ENCODE data around the gene OCA2.
"Not testable (repeated sequence)": the region's sequence is repeated elsewhere in the genome, so short reads cannot be mapped to it uniquely, and the experiment has no call there.

The OCA2 gene

GRCh38 chr15:27866505-27867165 is 232.5 kb downstream of the OCA2 start:
- DNase-seq, result no peak

DNA sequence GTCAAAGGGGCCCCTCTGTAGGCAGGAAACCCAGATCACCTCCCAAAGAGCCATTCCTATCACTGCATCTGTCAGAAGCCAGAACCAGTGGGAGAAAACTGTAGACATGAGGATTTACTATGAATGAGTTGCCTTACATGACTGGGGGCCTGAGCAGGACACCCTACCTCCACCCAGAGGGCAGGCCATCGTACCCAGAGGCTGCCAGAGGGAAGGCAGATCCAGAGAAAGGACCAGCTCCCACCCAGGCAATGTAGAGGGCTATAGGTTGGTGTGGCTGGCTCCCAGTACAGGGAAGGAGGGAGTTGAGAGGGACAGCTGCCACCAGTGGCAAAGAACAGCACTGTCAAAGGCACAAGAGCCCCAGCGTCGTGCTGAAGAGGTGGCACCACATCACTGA is 233.2 kb downstream of the OCA2 start:
- DNase-seq, result no peak

DNA sequence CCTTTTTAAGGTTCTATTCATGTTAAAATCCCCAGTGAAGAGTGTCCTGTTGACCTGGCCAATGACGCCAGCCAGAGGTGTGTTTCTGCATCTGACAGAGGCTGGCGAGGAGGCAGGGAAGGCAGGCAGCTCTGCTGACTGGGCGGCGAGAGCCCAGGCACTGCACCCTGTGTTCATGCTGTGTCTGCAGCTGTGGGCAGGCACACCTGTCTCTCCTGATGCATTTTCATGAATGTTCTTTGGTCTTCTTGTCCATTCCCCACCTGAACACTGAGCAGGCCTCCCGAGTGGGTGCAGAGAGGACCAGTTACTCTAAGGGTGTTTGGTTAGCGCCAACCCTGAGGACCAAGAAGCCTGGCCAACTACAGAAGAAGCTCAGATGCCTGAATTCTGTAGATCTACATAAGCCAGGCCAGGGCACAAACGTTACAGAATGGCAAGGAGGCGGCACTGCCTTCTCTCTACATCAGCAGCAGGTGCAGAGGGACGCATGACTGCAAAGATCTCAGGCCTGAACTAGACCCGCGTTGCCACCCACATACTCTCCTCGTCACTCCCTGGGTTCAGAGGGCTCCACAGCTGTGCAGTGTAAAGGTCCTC is 233.7 kb downstream of the OCA2 start:
- DNase-seq, result no peak

DNA sequence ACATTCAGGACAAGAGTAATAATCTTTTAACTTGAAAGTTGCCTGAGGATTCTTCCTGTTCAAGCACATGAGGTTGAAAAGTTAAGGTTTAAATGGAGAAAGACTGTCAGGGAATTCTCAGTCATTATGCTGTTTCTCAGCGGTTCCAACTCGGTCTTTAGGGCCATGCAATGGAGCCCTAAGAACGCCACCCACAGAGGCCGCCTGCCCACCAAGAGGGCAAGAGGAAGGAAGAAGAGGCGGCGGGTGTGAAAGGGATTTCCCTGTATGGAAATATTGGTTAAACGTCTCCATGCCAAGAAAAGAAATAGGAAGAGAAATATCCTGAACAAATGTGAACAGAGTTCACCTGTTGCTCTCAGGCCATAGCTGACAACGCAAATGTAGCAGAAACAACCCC is 234.4 kb downstream of the OCA2 start:
- no peak for DNase-seq

DNA sequence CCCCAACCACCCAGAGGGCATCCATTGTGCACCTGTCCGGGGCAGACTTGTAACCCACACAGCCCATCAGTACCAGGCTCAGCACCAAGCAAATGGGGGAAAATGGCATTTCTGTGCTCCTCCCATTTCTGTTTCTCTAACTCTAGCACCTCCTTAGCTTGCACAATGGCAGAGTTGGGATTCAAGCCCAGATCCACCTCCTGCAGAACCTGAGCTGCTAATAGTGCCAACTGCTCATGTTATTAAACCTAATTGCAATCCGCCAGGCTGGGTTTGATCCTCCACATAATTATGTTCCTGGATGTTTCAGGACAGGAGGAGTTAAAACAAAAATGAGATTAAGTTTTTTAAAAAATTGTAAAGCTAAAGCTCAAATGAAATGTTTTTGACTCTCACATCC is 235.0 kb downstream of the OCA2 start:
- no peak for DNase-seq

DNA sequence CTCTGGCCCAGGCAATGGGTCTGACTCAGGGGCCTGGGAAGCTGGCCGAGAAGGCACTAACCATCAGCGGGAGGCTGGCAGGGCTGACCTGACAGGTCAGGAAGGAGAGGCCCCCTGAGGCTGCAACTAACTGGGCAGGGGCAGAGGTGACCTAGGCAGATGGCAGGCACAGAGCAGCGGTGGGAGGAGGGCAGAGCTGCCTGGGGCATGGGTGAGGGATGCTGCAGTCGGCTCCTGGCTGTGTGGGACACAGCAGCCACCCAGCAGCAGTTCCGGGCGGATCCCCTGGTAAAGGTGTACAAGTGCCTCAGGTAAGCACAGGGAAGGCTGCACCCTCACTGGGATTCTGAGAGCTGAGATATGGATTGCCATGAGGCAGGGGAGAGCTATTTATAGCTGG is 236.1 kb downstream of the OCA2 start:
- no peak for DNase-seq

DNA sequence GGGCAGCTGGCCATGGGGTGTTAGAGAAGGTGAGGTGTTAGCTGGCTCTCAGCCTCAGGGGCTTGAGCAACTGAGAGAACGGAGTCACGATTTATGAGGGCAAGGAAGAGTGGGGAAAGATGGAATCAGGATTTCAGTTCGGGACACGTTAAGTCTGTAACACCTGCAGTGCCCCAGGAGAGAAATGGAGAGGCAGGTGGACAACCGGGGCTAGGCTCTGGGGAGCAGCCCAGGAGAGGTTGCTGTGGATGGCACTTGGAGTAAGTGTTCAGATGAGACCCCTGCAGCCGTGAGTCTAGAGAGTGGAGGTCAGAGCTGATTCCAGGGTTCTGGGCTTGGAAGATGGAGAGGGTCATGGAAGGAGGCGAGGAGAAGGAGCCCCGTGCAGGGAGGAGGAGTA is 237.9 kb downstream of the OCA2 start:
- no peak for DNase-seq

- DNase-seq, result no peak
These were observed 244.0 kb downstream of the OCA2 start for GRCh38 chr15:27855137-27855536.

DNA sequence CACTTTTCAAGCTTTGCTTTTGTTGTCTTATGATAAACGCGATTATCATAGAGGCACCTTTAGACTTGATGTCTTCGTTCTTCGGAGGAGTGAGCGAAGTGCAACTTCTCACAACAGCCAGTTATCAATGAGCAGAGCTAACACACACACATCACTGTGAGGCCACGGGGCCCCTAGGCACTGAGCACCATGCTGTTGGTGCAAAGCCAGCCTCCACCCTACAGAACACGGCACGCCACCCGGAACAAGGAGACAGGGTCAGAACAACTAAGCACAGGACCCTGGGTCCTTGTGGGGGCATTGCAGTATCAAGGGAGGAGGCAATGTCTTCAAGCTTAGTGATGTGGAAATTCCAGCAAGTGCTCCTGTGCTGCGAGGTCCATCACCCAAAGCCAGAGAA is 244.5 kb downstream of the OCA2 start:
- DNase-seq, result no peak

DNA sequence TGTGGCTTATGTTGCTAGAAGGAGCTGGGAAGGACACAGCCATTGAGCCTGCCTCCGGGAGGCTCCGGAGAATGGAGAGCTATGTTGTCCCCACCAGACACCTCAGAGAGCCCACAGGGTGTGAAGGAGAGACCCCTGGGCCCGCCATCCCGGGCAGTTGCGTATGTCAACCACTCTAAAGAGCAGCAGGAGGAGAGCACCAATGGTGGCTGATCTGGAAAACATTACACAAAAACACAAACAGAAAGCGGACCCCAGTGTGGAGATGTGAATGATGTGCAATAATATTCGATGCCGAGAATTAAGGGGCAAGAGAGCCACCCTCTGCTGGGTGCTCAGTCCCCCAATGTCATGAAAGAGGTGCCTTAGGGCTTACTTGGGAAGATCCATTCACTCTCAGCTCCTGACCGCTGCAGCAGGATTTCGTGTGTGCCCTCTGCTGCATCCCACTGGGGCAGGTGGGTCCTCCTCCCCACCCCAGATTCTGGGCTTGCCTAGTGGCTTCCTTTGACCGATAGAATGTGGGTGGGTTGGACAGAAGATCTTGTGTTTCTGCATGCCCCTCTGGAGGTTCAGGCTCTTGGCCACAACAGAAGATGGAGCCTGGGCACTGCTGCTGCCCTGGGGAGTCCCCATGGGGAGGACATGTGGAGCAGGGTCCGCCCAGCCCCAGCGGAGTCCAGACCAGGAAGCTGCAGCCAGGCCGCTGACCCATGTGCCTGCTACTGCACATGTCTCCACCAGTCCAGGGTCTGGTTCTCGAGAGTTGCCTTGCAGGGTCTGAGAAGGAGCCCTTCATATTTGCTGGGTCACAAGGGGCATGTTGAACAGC is 245.3 kb downstream of the OCA2 start:
- no peak for DNase-seq

DNA sequence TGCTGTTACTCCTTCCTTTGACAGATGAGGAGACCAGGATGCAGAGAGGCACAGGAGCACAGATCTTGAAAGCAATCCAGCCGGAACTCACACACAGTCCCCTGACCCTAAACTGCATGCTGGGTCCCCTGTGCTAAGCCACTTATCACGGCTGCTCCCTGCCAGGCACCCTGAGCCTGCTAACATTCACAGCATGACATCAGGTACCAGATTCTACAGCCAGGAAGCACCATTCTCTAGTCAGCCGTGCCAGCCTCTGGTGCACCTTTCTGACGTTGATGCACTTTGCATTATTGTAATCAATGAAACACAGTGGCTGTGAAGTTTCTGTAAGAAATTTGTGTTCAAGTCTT is 247.3 kb downstream of the OCA2 start:
- DNase-seq, result no peak

- DNase-seq, result no peak
These were observed 247.9 kb downstream of the OCA2 start for GRCh38 chr15:27850981-27851857.

- DNase-seq, result no peak
These were observed 249.1 kb downstream of the OCA2 start for GRCh38 chr15:27850050-27850449.

DNA sequence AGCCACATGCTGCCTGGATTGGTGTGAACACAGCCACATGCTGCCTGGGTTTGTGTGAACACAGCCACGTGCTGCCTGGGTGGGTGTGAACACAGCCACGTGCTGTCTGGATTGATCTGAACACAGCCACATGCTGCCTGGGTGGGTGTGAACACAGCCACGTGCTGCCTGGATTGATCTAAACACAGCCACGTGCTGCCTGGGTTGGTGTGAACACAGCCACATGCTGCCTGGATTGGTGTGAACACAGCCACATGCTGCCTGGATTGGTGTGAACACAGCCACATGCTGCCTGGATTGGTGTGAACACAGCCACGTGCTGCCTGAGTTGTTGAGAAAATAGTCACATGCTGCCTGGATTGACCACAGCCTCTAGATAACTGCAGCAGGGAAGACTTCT is 250.2 kb downstream of the OCA2 start:
- not testable (repeated sequence) for DNase-seq

DNA sequence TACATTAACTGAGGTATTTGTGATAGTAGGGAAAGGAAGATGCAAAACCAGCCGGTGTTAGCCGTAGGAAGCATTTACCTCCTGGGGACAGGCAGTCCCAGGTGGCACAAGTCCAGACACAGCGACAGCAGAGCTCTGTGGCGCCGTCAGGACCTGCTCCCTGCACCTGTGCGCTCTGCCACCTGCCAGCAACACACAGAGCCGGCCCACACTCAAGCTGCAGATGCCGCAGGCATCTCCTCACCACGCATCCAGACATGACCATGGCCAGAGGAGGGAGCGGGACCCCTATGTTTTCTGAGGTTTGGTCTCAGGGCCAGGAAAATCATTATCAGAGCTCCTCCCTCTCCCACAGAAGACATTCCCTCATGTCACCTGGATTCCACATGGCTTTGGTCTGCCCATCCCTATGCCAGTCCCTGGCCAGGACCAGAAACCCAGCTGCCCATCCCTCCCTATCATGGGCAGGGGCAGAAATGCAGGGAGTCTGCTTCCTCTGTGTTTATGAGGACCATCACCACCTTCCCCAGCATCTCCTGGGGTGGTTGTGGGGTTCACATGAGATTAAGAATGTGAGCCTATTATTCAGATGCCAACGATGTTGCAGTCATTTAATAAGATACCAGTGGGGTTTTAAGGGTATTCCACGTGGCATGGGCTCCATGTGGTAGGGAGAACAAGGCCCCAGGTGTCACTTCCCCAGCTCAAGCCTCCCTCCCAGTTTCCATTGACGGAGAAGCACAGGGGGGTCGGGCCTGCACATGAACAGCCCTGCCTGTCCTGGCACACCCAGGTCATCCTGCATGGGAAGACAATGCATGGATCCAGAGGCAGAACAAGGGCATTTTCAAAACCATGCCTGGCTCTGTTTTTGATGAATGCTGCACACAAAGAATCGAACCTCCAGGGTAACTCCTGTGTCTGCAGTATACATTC is 251.1 kb downstream of the OCA2 start:
- DNase-seq, result no peak

DNA sequence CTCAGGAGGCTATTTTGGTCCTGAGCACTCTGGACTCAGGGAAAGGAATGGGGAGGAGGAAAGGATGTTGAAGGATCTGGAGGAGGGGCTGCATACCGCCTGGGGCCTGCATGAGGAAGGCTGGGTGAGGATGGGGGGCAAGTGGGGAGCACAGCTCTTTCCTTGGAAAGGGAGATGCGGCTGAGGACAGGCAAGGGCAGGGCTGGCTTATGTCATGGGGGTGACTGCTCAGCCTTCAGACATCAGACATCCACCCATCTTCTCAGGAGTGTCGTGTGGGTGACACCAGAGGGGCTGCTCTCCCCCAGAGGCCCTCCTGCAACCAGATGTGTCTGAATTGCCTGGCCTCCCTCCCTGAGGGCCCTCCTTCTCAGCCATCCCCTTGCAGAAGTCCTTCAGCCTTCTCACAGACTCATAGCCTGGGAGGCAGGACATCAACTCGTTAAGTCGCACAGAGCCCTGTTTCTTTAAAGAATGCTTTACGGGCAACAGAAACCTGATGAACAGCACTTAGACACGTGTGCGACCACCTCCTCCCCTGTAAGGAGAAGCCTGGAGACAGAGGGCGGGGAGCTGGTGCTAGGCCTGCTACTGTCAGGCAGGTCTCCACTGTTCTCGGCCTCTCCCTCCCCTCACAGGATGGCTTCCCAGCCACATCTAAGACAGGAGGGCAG is 252.3 kb downstream of the OCA2 start:
- DNase-seq, result no peak

DNA sequence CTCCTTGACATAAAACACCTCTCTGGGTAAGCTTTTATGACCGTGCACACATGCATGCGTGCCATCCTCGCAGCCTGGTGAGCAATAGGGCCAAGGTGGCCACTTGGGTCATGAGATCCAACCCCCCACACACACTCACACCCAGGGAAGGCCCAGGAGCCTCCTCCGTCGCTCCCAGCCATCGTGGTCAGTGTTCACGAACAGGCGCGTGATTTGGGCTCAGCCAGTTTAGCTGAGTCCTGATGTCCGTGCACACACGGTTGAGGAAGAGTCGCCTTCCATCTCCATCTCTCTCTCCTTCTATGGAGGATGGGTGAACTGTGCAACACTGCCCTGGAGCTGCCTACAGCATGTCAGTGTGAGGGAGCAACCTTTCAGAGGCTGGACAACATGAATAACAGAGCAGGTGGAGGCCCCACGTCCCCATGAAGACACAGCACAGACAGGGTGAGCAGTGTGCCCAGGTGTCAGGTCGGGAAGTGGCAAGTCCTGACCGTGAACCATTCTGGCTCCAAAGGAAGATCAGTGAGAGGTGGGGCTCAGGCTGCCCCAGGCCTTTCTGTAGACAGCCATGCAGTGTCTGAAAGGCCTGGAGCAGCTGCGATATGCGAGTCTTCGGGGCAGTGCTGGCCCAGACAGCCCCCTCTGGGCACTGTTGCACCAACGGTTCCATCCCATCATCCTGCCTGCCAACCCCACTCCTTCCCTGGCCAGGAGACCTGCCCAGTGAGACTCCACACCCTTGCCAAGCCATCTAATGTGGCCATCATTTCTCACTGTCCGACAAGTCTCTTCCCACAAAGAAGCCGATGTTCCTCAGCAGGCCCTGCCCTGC is 253.4 kb downstream of the OCA2 start:
- no peak for DNase-seq

GRCh38 chr15:27844018-27844666 is 255.0 kb downstream of the OCA2 start:
- DNase-seq, result no peak

DNA sequence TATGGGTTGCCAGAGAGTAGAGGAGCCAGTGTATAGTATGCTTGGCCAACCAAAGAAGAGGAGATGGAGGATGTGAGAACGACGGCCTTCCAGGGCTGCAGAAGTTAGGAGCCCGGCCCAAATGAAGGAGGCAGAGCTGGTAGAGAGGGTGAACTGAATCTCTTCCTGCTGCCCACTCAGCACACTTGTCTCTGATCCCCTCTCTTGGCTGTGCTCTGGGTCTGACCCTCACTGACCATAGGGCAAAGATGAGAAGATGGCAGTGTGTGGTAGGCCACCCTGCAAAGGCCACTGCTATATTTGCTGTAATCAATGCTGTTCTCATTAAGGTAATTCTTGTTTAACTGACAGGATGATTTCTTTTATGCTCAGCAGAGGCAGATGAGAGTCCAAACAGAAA is 256.0 kb downstream of the OCA2 start:
- no peak for DNase-seq

GRCh38 chr15:27842526-27842925 is 256.6 kb downstream of the OCA2 start:
- DNase-seq, result no peak

Data from CD4-positive, alpha-beta T cell treated with Interleukin-4 for 1 hour (primary cell).